ENCODE results near the gene GPR62. TPM values are rescaled to one million over a fixed set of nuclear protein-coding genes. Genes with fewer than 3 reads are reported as not detected.

Gene GPR62
- total and polyA plus RNA-seq, 2 experiments from 2014 or later, result 0.10 to 0.38 TPM

GRCh38 chr3:51932471-51933370 is 22.5 kb upstream of the GPR62 start:
- H3K27me3 ChIP-seq (ENCODE audit: insufficient read depth), result no peaks in the 10 kb centered on the region
- H3K27ac Mint-ChIP-seq, result no peak overlapping the region
- H3K9me2 ChIP-seq (ENCODE audit: insufficient read depth), result no peaks in the 10 kb centered on the region
- H2AFZ ChIP-seq, result no peak overlapping the region
- no peak for DNase-seq (ENCODE audit: low spot score)
- no peak for ATAC-seq
- no peak overlapping the region for H3K4me3 Mint-ChIP-seq
- no peak overlapping the region for H3K4me2 ChIP-seq
- H3K9me3 Mint-ChIP-seq, result no peaks in the 10 kb centered on the region
- H3K27ac ChIP-seq (ENCODE audit: low read depth), result no peak overlapping the region
- H3K4me1 Mint-ChIP-seq, result no peaks in the 10 kb centered on the region
- peaks cover 7% of the 10 kb centered on the region for H3K36me3 ChIP-seq (ENCODE audit: insufficient read depth)
- H3K27me3 Mint-ChIP-seq (ENCODE audit: insufficient read depth, low read depth, poor library complexity), result peaks cover 2% of the 10 kb centered on the region
- no peaks in the 10 kb centered on the region; the same call in none of the 2 replicates for H4K20me1 ChIP-seq (replicated peaks; ENCODE audit: insufficient read depth)
- H3F3A ChIP-seq (replicated peaks; ENCODE audit: low read depth), result no peaks in the 10 kb centered on the region
- no peak overlapping the region for H3K4me3 ChIP-seq
- no peak for TF ChIP-seq CREB1 (CRISPR knock-in tag; IDR thresholded peaks at IDR 0.05; ENCODE audit: low read depth)
- TF ChIP-seq POLR2AphosphoS5 (IDR thresholded peaks at IDR 0.05; ENCODE audit: low read depth), result no peak
- no peak for TF ChIP-seq CTCF (conservative IDR thresholded peaks at IDR 0.05; ENCODE audit: low read depth in 2 of 2)
- TF ChIP-seq EZH2 (IDR thresholded peaks at IDR 0.05; ENCODE audit: low read depth, unreplicated experiment), result no peak
- no peak for TF ChIP-seq EZH2phosphoT487 (IDR thresholded peaks at IDR 0.05; ENCODE audit: unreplicated experiment)
- no peak for TF ChIP-seq ZNF462 (CRISPR knock-in tag; IDR thresholded peaks at IDR 0.05)
- no peak for TF ChIP-seq ZNF331 (CRISPR knock-in tag; IDR thresholded peaks at IDR 0.05; ENCODE audit: low read depth)
- TF ChIP-seq ZNF114 (CRISPR knock-in tag; IDR thresholded peaks at IDR 0.05), result no peak
- no peak for TF ChIP-seq JUNB (IDR thresholded peaks at IDR 0.05; ENCODE audit: unreplicated experiment)
- no peak for TF ChIP-seq NANOG (IDR thresholded peaks at IDR 0.05; ENCODE audit: borderline replicate concordance)
- TF ChIP-seq ETS1 (IDR thresholded peaks at IDR 0.05), result no peak
- TF ChIP-seq REST (IDR thresholded peaks at IDR 0.05; ENCODE audit: unreplicated experiment), result no peak
- TF ChIP-seq STAT1 (IDR thresholded peaks at IDR 0.05; ENCODE audit: unreplicated experiment), result no peak
- no peaks in the 10 kb centered on the region for H3K4me1 ChIP-seq (ENCODE audit: insufficient read depth)
- H3K79me2 ChIP-seq (replicated peaks; ENCODE audit: insufficient read depth), result no peaks in the 10 kb centered on the region
- H3K36me3 Mint-ChIP-seq (ENCODE audit: low read depth), result peaks cover 68% of the 10 kb centered on the region
